H1 (cell line): ENCODE data around the gene ERICH2. TPM values are rescaled to one million over a fixed set of nuclear protein-coding genes. Genes with fewer than 3 reads are reported as not detected.

ENCODE experiments used
- EP300 ChIP-seq, 2 experiments: IDR thresholded peaks; 1 replicate in 1 of 2; 2 replicates in 1 of 2; pipeline ENCODE4 v1.6.1; 2011 to 2012; ENCODE audit warnings: low read depth in 2 of 2, low read length in 2 of 2, mild to moderate bottlenecking in 2 of 2, borderline replicate concordance in 1 of 2, inconsistent platforms in 1 of 2, moderate library complexity in 1 of 2
- PHF8 ChIP-seq: fragments of 200-600 bp; sonication (generic); conservative IDR thresholded peaks from 2 replicates; pipeline ENCODE4 v1.7.1; 2012; ENCODE audit warnings: low read depth, mild to moderate bottlenecking, inconsistent platforms, low read length, moderate library complexity
- polyA plus RNA-seq, 7 experiments: library from polyadenylated mRNA; depleted of rRNA in 3 of 7; stranded (reverse) in 5 of 7; unstranded in 2 of 7; fragments of >200 nt in 5 of 7; fragments of 200-250 nt in 2 of 7; gene quantifications; 1 replicate in 5 of 7; 2 replicates in 1 of 7; 4 replicates in 1 of 7; pipeline versions ENCODE4 v1.2.1 to v1.2.3, GENCODE V29; 2011 to 2013; ENCODE audit warnings: missing spikeins in 2 of 7, mixed read lengths in 2 of 7
- total RNA-seq: library from RNA; stranded (reverse); fragmentation: NEBNext Ultra II Directional; extraction: Animal tissue kit (Norgen Biotek cat#: 25700); gene quantifications from 2 replicates; pipeline ENCODE4 v1.2.1, GENCODE V29; 2021
- TF ChIP-seq, protein P1 (sequence below): IDR thresholded peaks from 2 replicates; pipeline ENCODE4 v1.6.1; 2012; ENCODE audit warnings: low read length, inconsistent platforms

Gene ERICH2
- total and polyA plus RNA-seq, 2 of the 8 experiments (the other 6 are each of a cell fraction or from before 2014, with no cell fraction given): 0.20 to 2.1 TPM

DNA sequence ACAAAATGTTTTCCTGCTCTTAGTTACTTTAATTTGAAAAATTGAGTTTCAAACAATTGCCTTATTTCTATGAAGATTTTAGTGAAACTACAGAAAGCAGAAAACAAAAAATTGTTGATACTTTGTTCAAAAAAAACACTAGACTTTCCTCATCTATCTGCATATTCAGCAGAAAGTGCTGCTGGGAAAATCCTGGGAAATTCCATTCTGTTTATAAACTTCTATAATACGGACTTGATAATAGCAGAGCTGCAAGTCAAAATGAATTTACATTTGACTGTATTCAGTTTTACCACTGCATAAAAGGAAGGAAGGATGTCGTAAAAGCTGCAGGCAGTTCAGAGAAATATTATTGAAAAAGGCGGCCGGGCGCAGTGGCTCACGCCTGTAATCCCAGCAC, 24.9 kb upstream of the ERICH2 start (continued):
- TF ChIP-seq, protein P1, sequence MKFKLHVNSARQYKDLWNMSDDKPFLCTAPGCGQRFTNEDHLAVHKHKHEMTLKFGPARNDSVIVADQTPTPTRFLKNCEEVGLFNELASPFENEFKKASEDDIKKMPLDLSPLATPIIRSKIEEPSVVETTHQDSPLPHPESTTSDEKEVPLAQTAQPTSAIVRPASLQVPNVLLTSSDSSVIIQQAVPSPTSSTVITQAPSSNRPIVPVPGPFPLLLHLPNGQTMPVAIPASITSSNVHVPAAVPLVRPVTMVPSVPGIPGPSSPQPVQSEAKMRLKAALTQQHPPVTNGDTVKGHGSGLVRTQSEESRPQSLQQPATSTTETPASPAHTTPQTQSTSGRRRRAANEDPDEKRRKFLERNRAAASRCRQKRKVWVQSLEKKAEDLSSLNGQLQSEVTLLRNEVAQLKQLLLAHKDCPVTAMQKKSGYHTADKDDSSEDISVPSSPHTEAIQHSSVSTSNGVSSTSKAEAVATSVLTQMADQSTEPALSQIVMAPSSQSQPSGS: no peak
- TF ChIP-seq PHF8 (no peak), EP300 (IDR thresholded peaks at IDR 0.05; ENCODE audit: borderline replicate concordance in 1 of 2, low read depth in 2 of 2, low read length in 2 of 2) (no peak)
- TF ChIP-seq, all 59 proteins: peak for 0
